Activated naive CD4-positive, alpha-beta T cell treated with anti-CD3 and anti-CD28 coated beads for 36 hours (primary cell): ENCODE results near the gene DOC2B. TPM values are rescaled to one million over a fixed set of nuclear protein-coding genes. Genes with fewer than 3 reads are reported as not detected.

ENCODE experiments used
- total RNA-seq, 2 experiments: library from RNA; stranded (reverse); gene quantifications; one replicate each; pipeline ENCODE4 v1.2.3, GENCODE V29; 2021

DOC2B gene
- total RNA-seq, 2 experiments from 2014 or later, result 0.14 TPM; not detected in 1

Other genes starting within 250 kb of the DOC2B start
- not detected for gene SCGB1C2, start 44.1 kb downstream of the DOC2B start, total RNA-seq
- gene RPH3AL, start 171.2 kb upstream of the DOC2B start, total RNA-seq, result 1 to 10 TPM; 1.6 to 2.2 TPM